ENCODE measurements around the gene LCNL1.

LCNL1 gene

GRCh38 chr9:136968333-136969127 lies 14.3 kb upstream of the LCNL1 start:
- Histone ChIP-seq H4K8ac (ENCODE audit: low read length) (no peak overlapping the region), H3K79me1 (replicated peaks; ENCODE audit: low read length, poor library complexity, severe bottlenecking) (no peaks in the 10 kb centered on the region), H3K4ac (ENCODE audit: low read depth in 1 of 2, low read length in 2 of 2) (no peak overlapping the region), H2BK12ac (ENCODE audit: low read length in 2 of 2) (no peak overlapping the region), H4K91ac (ENCODE audit: low read length) (no peak overlapping the region), H3K36me3 (ENCODE audit: control insufficient read depth in 1 of 2, insufficient read depth in 2 of 2, low read depth in 1 of 2, low read length in 2 of 2) (no peaks in the 10 kb centered on the region), H2BK5ac (ENCODE audit: low read depth, low read length, poor library complexity, severe bottlenecking) (no peak overlapping the region), H3K4me1 (ENCODE audit: control insufficient read depth, insufficient read depth, low read depth, low read length) (peaks cover 3% of the 10 kb centered on the region), H2AK5ac (ENCODE audit: low read length, severe bottlenecking) (no peak overlapping the region), H3K27ac (ENCODE audit: low read length, poor library complexity, severe bottlenecking) (no peak overlapping the region), H2BK15ac (ENCODE audit: low read depth, poor library complexity, severe bottlenecking) (no peak overlapping the region), H3K9ac (ENCODE audit: low read length) (no peak overlapping the region), H2AFZ (ENCODE audit: low read depth, low read length) (no peak overlapping the region), H3K4me2 (ENCODE audit: low read length, poor library complexity, severe bottlenecking) (no peak overlapping the region), H3K18ac (ENCODE audit: low read depth in 1 of 2, low read length in 2 of 2) (no peak overlapping the region), H3K27me3 (ENCODE audit: control insufficient read depth in 1 of 2, insufficient read depth in 1 of 2, low read length in 2 of 2) (peaks cover 0 to 20% of the 10 kb centered on the region in 2 experiments), H3K4me3 (ENCODE audit: insufficient read depth in 1 of 2, low read depth in 1 of 2, low read length in 2 of 2) (no peak overlapping the region), H3K23ac (ENCODE audit: low read length in 2 of 2) (no peak overlapping the region), H2BK120ac (ENCODE audit: low read depth, low read length) (no peak overlapping the region), H3K14ac (ENCODE audit: low read length in 2 of 2) (no peak overlapping the region), H3K9me3 (ENCODE audit: control insufficient read depth, low read length) (no peaks in the 10 kb centered on the region)
- DNase-seq = no peak
- WGBS = 91% methylated on average over 16 of the region's 17 CpGs

- no peak overlapping the region for H3K4me2 ChIP-seq (ENCODE audit: low read length, poor library complexity, severe bottlenecking)
- no peak overlapping the region for H3K9ac ChIP-seq (ENCODE audit: low read length)
- peaks cover 0 to 20% of the 10 kb centered on the region in 2 experiments for H3K27me3 ChIP-seq (ENCODE audit: control insufficient read depth in 1 of 2, insufficient read depth in 1 of 2, low read length in 2 of 2)
Measured at GRCh38 chr9:136969150-136969549, 13.6 kb upstream of the LCNL1 start.

GRCh38 chr9:136969774-136970173 lies 13.0 kb upstream of the LCNL1 start:
- 70% methylated on average over 4 of the region's 5 CpGs for WGBS
- peaks cover 0 to 17% of the 10 kb centered on the region in 2 experiments for H3K27me3 ChIP-seq (ENCODE audit: control insufficient read depth in 1 of 2, insufficient read depth in 1 of 2, low read length in 2 of 2)
- no peak overlapping the region for H3K4ac ChIP-seq (ENCODE audit: low read depth in 1 of 2, low read length in 2 of 2)
- H3K9ac ChIP-seq (ENCODE audit: low read length) = no peak overlapping the region
- H3K4me1 ChIP-seq (ENCODE audit: control insufficient read depth, insufficient read depth, low read depth, low read length) = peaks cover 5% of the 10 kb centered on the region
- no peak overlapping the region for H3K14ac ChIP-seq (ENCODE audit: low read length in 2 of 2)
- H2BK120ac ChIP-seq (ENCODE audit: low read depth, low read length) = no peak overlapping the region
- H4K91ac ChIP-seq (ENCODE audit: low read length) = no peak overlapping the region
- no peak for DNase-seq
- no peak overlapping the region for H4K8ac ChIP-seq (ENCODE audit: low read length)
- no peak overlapping the region for H2BK15ac ChIP-seq (ENCODE audit: low read depth, poor library complexity, severe bottlenecking)
- H3K36me3 ChIP-seq (ENCODE audit: control insufficient read depth in 1 of 2, insufficient read depth in 2 of 2, low read depth in 1 of 2, low read length in 2 of 2) = no peaks in the 10 kb centered on the region
- no peak overlapping the region for H3K27ac ChIP-seq (ENCODE audit: low read length, poor library complexity, severe bottlenecking)
- no peaks in the 10 kb centered on the region for H3K9me3 ChIP-seq (ENCODE audit: control insufficient read depth, low read length)
- H3K4me2 ChIP-seq (ENCODE audit: low read length, poor library complexity, severe bottlenecking) = no peak overlapping the region
- no peak overlapping the region for H3K18ac ChIP-seq (ENCODE audit: low read depth in 1 of 2, low read length in 2 of 2)
- H2AK5ac ChIP-seq (ENCODE audit: low read length, severe bottlenecking) = no peak overlapping the region
- no peak overlapping the region for H2BK5ac ChIP-seq (ENCODE audit: low read depth, low read length, poor library complexity, severe bottlenecking)
- H3K4me3 ChIP-seq (ENCODE audit: insufficient read depth in 1 of 2, low read depth in 1 of 2, low read length in 2 of 2) = no peak overlapping the region
- H3K23ac ChIP-seq (ENCODE audit: low read length in 2 of 2) = no peak overlapping the region
- no peak overlapping the region for H2AFZ ChIP-seq (ENCODE audit: low read depth, low read length)
- H3K79me1 ChIP-seq (replicated peaks; ENCODE audit: low read length, poor library complexity, severe bottlenecking) = no peaks in the 10 kb centered on the region
- H2BK12ac ChIP-seq (ENCODE audit: low read length in 2 of 2) = no peak overlapping the region

More at GRCh38 chr9:136969150-136969549, 13.6 kb upstream of the LCNL1 start:
- WGBS = 93% methylated on average over 17 of the region's 17 CpGs
- Histone ChIP-seq H3K18ac (ENCODE audit: low read depth in 1 of 2, low read length in 2 of 2) (no peak overlapping the region), H3K9me3 (ENCODE audit: control insufficient read depth, low read length) (no peaks in the 10 kb centered on the region), H2BK12ac (ENCODE audit: low read length in 2 of 2) (no peak overlapping the region), H3K27ac (ENCODE audit: low read length, poor library complexity, severe bottlenecking) (no peak overlapping the region), H2BK5ac (ENCODE audit: low read depth, low read length, poor library complexity, severe bottlenecking) (no peak overlapping the region), H2BK120ac (ENCODE audit: low read depth, low read length) (no peak overlapping the region), H4K8ac (ENCODE audit: low read length) (no peak overlapping the region), H3K4ac (ENCODE audit: low read depth in 1 of 2, low read length in 2 of 2) (no peak overlapping the region), H2BK15ac (ENCODE audit: low read depth, poor library complexity, severe bottlenecking) (no peak overlapping the region), H2AK5ac (ENCODE audit: low read length, severe bottlenecking) (no peak overlapping the region), H3K4me3 (ENCODE audit: insufficient read depth in 1 of 2, low read depth in 1 of 2, low read length in 2 of 2) (no peak overlapping the region), H3K36me3 (ENCODE audit: control insufficient read depth in 1 of 2, insufficient read depth in 2 of 2, low read depth in 1 of 2, low read length in 2 of 2) (no peaks in the 10 kb centered on the region), H3K14ac (ENCODE audit: low read length in 2 of 2) (no peak overlapping the region), H3K23ac (ENCODE audit: low read length in 2 of 2) (no peak overlapping the region), H4K91ac (ENCODE audit: low read length) (no peak overlapping the region), H2AFZ (ENCODE audit: low read depth, low read length) (no peak overlapping the region), H3K79me1 (replicated peaks; ENCODE audit: low read length, poor library complexity, severe bottlenecking) (no peaks in the 10 kb centered on the region), H3K4me1 (ENCODE audit: control insufficient read depth, insufficient read depth, low read depth, low read length) (peaks cover 3% of the 10 kb centered on the region)
- DNase-seq = no peak

- Histone ChIP-seq H4K91ac (ENCODE audit: low read length) (no peak overlapping the region), H2AFZ (ENCODE audit: low read depth, low read length) (no peak overlapping the region), H2BK120ac (ENCODE audit: low read depth, low read length) (no peak overlapping the region), H3K18ac (ENCODE audit: low read depth in 1 of 2, low read length in 2 of 2) (no peak overlapping the region), H3K14ac (ENCODE audit: low read length in 2 of 2) (no peak overlapping the region), H3K4me1 (ENCODE audit: control insufficient read depth, insufficient read depth, low read depth, low read length) (peaks cover 11% of the 10 kb centered on the region), H3K9me3 (ENCODE audit: control insufficient read depth, low read length) (no peaks in the 10 kb centered on the region), H3K79me1 (replicated peaks; ENCODE audit: low read length, poor library complexity, severe bottlenecking) (no peaks in the 10 kb centered on the region), H3K4me3 (ENCODE audit: insufficient read depth in 1 of 2, low read depth in 1 of 2, low read length in 2 of 2) (no peak overlapping the region), H3K9ac (ENCODE audit: low read length) (no peak overlapping the region), H2BK15ac (ENCODE audit: low read depth, poor library complexity, severe bottlenecking) (no peak overlapping the region), H3K4ac (ENCODE audit: low read depth in 1 of 2, low read length in 2 of 2) (no peak overlapping the region), H2BK12ac (ENCODE audit: low read length in 2 of 2) (no peak overlapping the region), H3K27me3 (ENCODE audit: control insufficient read depth in 1 of 2, insufficient read depth in 1 of 2, low read length in 2 of 2) (peaks cover 0 to 22% of the 10 kb centered on the region in 2 experiments), H3K36me3 (ENCODE audit: control insufficient read depth in 1 of 2, insufficient read depth in 2 of 2, low read depth in 1 of 2, low read length in 2 of 2) (no peaks in the 10 kb centered on the region), H3K23ac (ENCODE audit: low read length in 2 of 2) (no peak overlapping the region), H2BK5ac (ENCODE audit: low read depth, low read length, poor library complexity, severe bottlenecking) (no peak overlapping the region), H3K27ac (ENCODE audit: low read length, poor library complexity, severe bottlenecking) (no peak overlapping the region), H3K4me2 (ENCODE audit: low read length, poor library complexity, severe bottlenecking) (no peak overlapping the region), H4K8ac (ENCODE audit: low read length) (no peak overlapping the region), H2AK5ac (ENCODE audit: low read length, severe bottlenecking) (no peak overlapping the region)
- no peak for DNase-seq
- 92% methylated on average over 10 of the region's 11 CpGs for WGBS
Measured at GRCh38 chr9:136970361-136970760, 12.4 kb upstream of the LCNL1 start.
